Ovary (tissue), 3 donors: ENCODE measurements around the gene ITIH1.

Experiments
- CTCF ChIP-seq, 3 donors: fragments of 450-650 bp in 2 of 3; fragments of 200-600 bp in 1 of 3; IDR thresholded peaks; one replicate each; pipeline versions ENCODE4 v1.5.1 to v1.8.0; 2016 to 2022; ENCODE audit warnings: antibody characterized with exemption in 3 of 3, mild to moderate bottlenecking in 1 of 3
- EP300 ChIP-seq: sonication (generic); formaldehyde crosslinking; IDR thresholded peaks from one replicate; pipeline ENCODE4 v1.6.1; 2017; ENCODE audit warnings: antibody characterized with exemption
- POLR2A ChIP-seq: fragments of 450-650 bp; IDR thresholded peaks from one replicate; pipeline ENCODE4 v1.6.1; 2017; ENCODE audit warnings: antibody characterized with exemption, mild to moderate bottlenecking, moderate library complexity
- donor health status: DM: no; HTN: no; CAD: no.

- TF ChIP-seq CTCF (IDR thresholded peaks at IDR 0.05) (no peak), POLR2A (no peak), EP300 (no peak)
These were observed 3.2 kb upstream of the ITIH1 start for GRCh38 chr3:52774066-52774713.
